Chondrocyte (in vitro differentiated cells): Measurements from ENCODE around the gene MCF2L2. TPM values are rescaled to one million over a fixed set of nuclear protein-coding genes. Genes with fewer than 3 reads are reported as not detected.

ENCODE experiments used
- DNase-seq: peaks from one replicate; pipeline ENCODE4 v3.0.0; 2021; ENCODE audit warnings: mixed read lengths, low spot score
- H3K27ac Mint-ChIP-seq: one replicate; pipeline ENCODE4 v1.8.0; 2021; ENCODE audit warnings: mild to moderate bottlenecking, moderate library complexity, mixed read lengths; ENCODE audit not compliant: unreplicated experiment
- H3K27me3 Mint-ChIP-seq: 2 replicates; pipeline ENCODE4 v1.8.0; 2021; ENCODE audit warnings: low read depth, mixed read lengths
- H3K36me3 Mint-ChIP-seq: 2 replicates; pipeline ENCODE4 v1.8.0; 2021; ENCODE audit warnings: low read depth, mixed read lengths
- H3K4me1 Mint-ChIP-seq: 2 replicates; pipeline ENCODE4 v1.8.0; 2021; ENCODE audit warnings: low read depth, mild to moderate bottlenecking, mixed read lengths
- H3K4me3 Mint-ChIP-seq: one replicate; pipeline ENCODE4 v1.8.0; 2021; ENCODE audit warnings: mild to moderate bottlenecking, moderate library complexity, mixed read lengths; ENCODE audit not compliant: unreplicated experiment
- H3K9me3 Mint-ChIP-seq: 2 replicates; pipeline ENCODE4 v1.8.0; 2021; ENCODE audit warnings: low read depth, mixed read lengths
- total RNA-seq: library from RNA; stranded (reverse); gene quantifications from 3 replicates; pipeline ENCODE4 v1.2.1, GENCODE V29; 2021
- TF ChIP-seq, protein P1 (sequence below): fragments of 200-600 bp; sonication (generic); IDR thresholded peaks from 2 replicates; pipeline ENCODE4 v1.5.0; 2021; ENCODE audit warnings: antibody characterized with exemption, mild to moderate bottlenecking, moderate library complexity

The MCF2L2 gene
- total RNA-seq, 1 donor from 2014 or later: 2.6 TPM

DNA sequence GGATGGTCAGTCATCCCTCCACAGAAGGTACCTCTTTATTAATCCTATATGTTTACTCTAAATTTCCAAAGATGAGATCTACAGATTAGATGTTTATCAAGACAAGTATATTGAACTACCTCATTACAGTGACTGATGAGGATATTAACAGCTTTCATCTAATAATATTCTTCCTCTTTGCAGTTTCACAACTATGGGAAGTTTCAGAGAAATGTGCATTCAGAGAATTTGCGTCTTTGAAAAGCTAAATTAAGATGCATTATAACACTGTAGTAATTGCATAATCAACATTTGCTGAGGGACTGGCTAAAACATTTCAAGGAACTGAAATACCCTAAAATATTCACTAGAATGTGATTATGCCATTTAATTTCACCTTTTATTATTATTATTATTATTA, 46.7 kb downstream of the MCF2L2 start:
- no peak for DNase-seq
- TF ChIP-seq, protein P1, sequence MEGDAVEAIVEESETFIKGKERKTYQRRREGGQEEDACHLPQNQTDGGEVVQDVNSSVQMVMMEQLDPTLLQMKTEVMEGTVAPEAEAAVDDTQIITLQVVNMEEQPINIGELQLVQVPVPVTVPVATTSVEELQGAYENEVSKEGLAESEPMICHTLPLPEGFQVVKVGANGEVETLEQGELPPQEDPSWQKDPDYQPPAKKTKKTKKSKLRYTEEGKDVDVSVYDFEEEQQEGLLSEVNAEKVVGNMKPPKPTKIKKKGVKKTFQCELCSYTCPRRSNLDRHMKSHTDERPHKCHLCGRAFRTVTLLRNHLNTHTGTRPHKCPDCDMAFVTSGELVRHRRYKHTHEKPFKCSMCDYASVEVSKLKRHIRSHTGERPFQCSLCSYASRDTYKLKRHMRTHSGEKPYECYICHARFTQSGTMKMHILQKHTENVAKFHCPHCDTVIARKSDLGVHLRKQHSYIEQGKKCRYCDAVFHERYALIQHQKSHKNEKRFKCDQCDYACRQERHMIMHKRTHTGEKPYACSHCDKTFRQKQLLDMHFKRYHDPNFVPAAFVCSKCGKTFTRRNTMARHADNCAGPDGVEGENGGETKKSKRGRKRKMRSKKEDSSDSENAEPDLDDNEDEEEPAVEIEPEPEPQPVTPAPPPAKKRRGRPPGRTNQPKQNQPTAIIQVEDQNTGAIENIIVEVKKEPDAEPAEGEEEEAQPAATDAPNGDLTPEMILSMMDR: no peak
- Mint-ChIP-seq H3K36me3 (no peaks in the 10 kb centered on the region), H3K4me3 (no peak overlapping the region), H3K9me3 (no peaks in the 10 kb centered on the region), H3K4me1 (peaks cover 12% of the 10 kb centered on the region), H3K27ac (no peak overlapping the region), H3K27me3 (no peaks in the 10 kb centered on the region)

DNA sequence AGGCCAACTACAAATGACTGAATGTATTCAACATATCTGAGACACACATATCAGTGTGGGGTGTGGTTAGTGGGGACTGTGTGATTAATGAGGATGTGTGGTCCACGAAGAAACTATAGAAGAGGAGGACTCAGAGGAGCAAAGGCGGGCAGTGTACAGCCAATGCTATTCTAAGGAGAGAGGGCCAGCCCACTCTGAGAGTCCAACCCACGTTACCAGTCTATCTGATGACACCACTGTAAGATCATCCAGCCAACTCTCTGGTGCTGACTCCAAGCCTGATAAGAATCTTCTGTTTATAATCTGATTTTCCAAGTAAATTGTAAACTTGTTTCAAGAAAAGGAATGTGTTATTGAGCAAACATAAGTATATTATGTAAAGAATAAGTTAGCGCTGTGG, 47.2 kb downstream of the MCF2L2 start:
- TF ChIP-seq, protein P1: no peak
- H3K4me3 Mint-ChIP-seq: no peak overlapping the region

DNA sequence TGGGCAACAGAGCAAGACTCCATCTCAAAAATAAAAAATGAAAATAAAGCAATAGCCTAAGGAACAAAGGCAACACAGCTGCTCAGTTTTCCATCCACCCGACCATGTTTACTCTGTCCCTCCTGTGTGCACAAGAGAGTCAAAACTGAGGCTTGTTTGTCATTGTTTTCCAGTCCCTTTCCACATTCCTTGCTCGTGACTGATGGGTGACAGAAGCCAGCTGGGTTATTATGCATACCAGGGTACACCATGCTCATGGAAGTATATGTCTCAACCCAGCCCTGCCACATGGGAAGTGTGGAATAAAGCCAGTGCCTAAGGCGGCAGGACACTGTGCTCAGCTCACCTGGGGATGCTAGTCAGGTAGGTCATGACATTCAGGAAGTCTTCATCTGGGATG, 49.5 kb downstream of the MCF2L2 start:
- TF ChIP-seq, protein P1: no peak
- no peaks in the 10 kb centered on the region for H3K36me3 Mint-ChIP-seq
- no peak overlapping the region for H3K27ac Mint-ChIP-seq
- H3K4me3 Mint-ChIP-seq: no peak overlapping the region
- H3K9me3 Mint-ChIP-seq: no peaks in the 10 kb centered on the region
- DNase-seq: no peak
- peaks cover 4% of the 10 kb centered on the region for H3K4me1 Mint-ChIP-seq
- H3K27me3 Mint-ChIP-seq: no peaks in the 10 kb centered on the region

More for the DNA sequence above, 47.2 kb downstream of the MCF2L2 start:
- Mint-ChIP-seq H3K4me1 (peaks cover 12% of the 10 kb centered on the region), H3K27ac (no peak overlapping the region), H3K27me3 (no peaks in the 10 kb centered on the region), H3K9me3 (no peaks in the 10 kb centered on the region), H3K36me3 (no peaks in the 10 kb centered on the region)
- no peak for DNase-seq

DNA sequence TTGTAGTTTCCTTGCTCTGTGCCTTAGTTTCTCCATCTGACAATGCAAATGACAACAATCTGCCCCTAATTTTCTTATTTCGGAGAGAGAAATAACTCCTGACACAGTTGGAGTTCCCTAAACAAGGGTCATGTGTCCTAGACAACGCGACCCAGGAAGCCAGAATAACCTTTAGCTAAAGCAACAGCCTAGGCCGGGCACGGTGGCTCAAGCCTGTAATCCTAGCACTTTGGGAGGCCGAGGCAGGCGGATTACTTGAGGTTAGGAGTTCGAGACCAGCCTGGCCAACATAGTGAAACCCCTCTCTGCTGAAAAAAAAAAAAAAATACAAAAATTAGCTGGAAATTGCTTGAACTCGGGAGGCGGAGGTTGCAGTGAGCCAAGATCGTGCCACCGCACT, 49.9 kb downstream of the MCF2L2 start:
- H3K36me3 Mint-ChIP-seq: no peaks in the 10 kb centered on the region
- H3K4me1 Mint-ChIP-seq: peaks cover 4% of the 10 kb centered on the region
- H3K27ac Mint-ChIP-seq: no peak overlapping the region
- H3K27me3 Mint-ChIP-seq: no peaks in the 10 kb centered on the region
- no peak for DNase-seq
- TF ChIP-seq, protein P1: no peak
- no peaks in the 10 kb centered on the region for H3K9me3 Mint-ChIP-seq
- no peak overlapping the region for H3K4me3 Mint-ChIP-seq

DNA sequence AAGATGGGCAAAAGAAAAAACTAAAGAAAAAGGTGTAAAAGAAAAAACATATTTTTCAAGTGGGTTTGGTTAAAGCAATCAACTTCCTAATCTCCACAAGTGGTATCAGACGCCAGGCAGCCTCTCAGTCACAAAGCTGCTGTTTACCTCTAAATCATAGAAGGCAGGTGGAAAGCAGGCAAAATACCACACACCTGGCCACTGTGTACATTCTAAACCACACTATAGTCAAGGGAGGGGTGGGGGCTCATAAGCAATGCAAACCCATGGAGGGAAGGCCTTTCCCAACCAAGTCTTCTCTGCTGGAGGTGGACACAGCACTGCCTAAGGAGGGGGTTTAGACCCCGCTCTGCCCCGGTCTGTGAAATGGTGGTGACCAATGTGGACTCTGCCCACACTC, 50.4 kb downstream of the MCF2L2 start:
- H3K9me3 Mint-ChIP-seq: no peaks in the 10 kb centered on the region
- H3K27ac Mint-ChIP-seq: no peak overlapping the region
- no peaks in the 10 kb centered on the region for H3K36me3 Mint-ChIP-seq
- H3K4me1 Mint-ChIP-seq: peaks cover 4% of the 10 kb centered on the region
- no peaks in the 10 kb centered on the region for H3K27me3 Mint-ChIP-seq
- DNase-seq: no peak
- no peak overlapping the region for H3K4me3 Mint-ChIP-seq
- TF ChIP-seq, protein P1: no peak
